ENCODE data around the gene DCC.

Gene DCC

GRCh38 chr18:52945552-52945951, 605.6 kb downstream of the DCC start:
- no peak for DNase-seq

- DNase-seq, result no peak
Measured at GRCh38 chr18:52948868-52949444, 609.0 kb downstream of the DCC start.

GRCh38 chr18:52950155-52950554, 610.2 kb downstream of the DCC start:
- no peak for DNase-seq

GRCh38 chr18:52953387-52953786, 613.4 kb downstream of the DCC start:
- DNase-seq, result no peak

- no peak for DNase-seq
Measured at GRCh38 chr18:52963481-52963880, 623.5 kb downstream of the DCC start.

- DNase-seq, result no peak
Measured at GRCh38 chr18:52970686-52971085, 630.7 kb downstream of the DCC start.

- DNase-seq, result no peak
Measured at GRCh38 chr18:52971097-52971496, 631.1 kb downstream of the DCC start.

GRCh38 chr18:52979892-52980291, 639.9 kb downstream of the DCC start:
- no peak for DNase-seq

GRCh38 chr18:52991246-52991645, 651.2 kb downstream of the DCC start:
- DNase-seq, result no peak

- DNase-seq, result no peak
Measured at GRCh38 chr18:52992041-52992440, 652.0 kb downstream of the DCC start.

GRCh38 chr18:52995875-52996274, 655.9 kb downstream of the DCC start:
- DNase-seq, result no peak

GRCh38 chr18:52999633-53000032, 659.6 kb downstream of the DCC start:
- DNase-seq, result no peak

- no peak for DNase-seq
Measured at GRCh38 chr18:53004798-53005197, 664.8 kb downstream of the DCC start.

GRCh38 chr18:53018791-53019190, 678.8 kb downstream of the DCC start:
- no peak for DNase-seq

GRCh38 chr18:53025247-53025646, 685.2 kb downstream of the DCC start:
- DNase-seq, result no peak

- DNase-seq, result no peak
Measured at GRCh38 chr18:53028565-53028964, 688.6 kb downstream of the DCC start.

- no peak for DNase-seq
Measured at GRCh38 chr18:53033128-53033527, 693.1 kb downstream of the DCC start.

- no peak for DNase-seq
Measured at GRCh38 chr18:53038608-53039007, 698.6 kb downstream of the DCC start.

- DNase-seq, result no peak
Measured at GRCh38 chr18:53040286-53040685, 700.3 kb downstream of the DCC start.

GRCh38 chr18:53056064-53056463, 716.1 kb downstream of the DCC start:
- DNase-seq, result no peak

GRCh38 chr18:53070788-53071187, 730.8 kb downstream of the DCC start:
- DNase-seq, result no peak

GRCh38 chr18:53080687-53081086, 740.7 kb downstream of the DCC start:
- DNase-seq, result no peak

- DNase-seq, result no peak
Measured at GRCh38 chr18:53093636-53094035, 753.6 kb downstream of the DCC start.

- DNase-seq, result no peak
Measured at GRCh38 chr18:53101536-53102105, 761.6 kb downstream of the DCC start.

GRCh38 chr18:53114441-53114840, 774.4 kb downstream of the DCC start:
- DNase-seq, result no peak

Data from activated T-cell treated with anti-CD3 and anti-CD28 coated beads, Interleukin-2, amount 50 U/mL, for 48 hours (primary cell).